SIG-M5 (cell line): ENCODE results near the gene NLGN4X.
"Not testable (repeated sequence)": the region's sequence is repeated elsewhere in the genome, so short reads cannot be mapped to it uniquely, and the experiment has no call there.

Experiments
- DNase-seq: peaks from one replicate; lab custom pipeline; 2025; lab: John Stamatoyannopoulos, UW

Gene NLGN4X

GRCh38 chrX:6005856-6006255 is 222.8 kb downstream of the NLGN4X start:
- no peak for DNase-seq

GRCh38 chrX:6004529-6004928 is 224.1 kb downstream of the NLGN4X start:
- no peak for DNase-seq

GRCh38 chrX:6002056-6002455 is 226.6 kb downstream of the NLGN4X start:
- no peak for DNase-seq

- DNase-seq = no peak
Observed at GRCh38 chrX:5998901-5999300, 229.8 kb downstream of the NLGN4X start.

- DNase-seq = no peak
Observed at GRCh38 chrX:5998456-5998855, 230.2 kb downstream of the NLGN4X start.

- DNase-seq = no peak
Observed at GRCh38 chrX:5991393-5991792, 237.3 kb downstream of the NLGN4X start.

- no peak for DNase-seq
Observed at GRCh38 chrX:5979338-5979737, 249.3 kb downstream of the NLGN4X start.

GRCh38 chrX:5976332-5976731 is 252.3 kb downstream of the NLGN4X start:
- no peak for DNase-seq

- DNase-seq = no peak
Observed at GRCh38 chrX:5971300-5971699, 257.4 kb downstream of the NLGN4X start.

GRCh38 chrX:5965406-5965805 is 263.3 kb downstream of the NLGN4X start:
- no peak for DNase-seq

GRCh38 chrX:5959286-5959685 is 269.4 kb downstream of the NLGN4X start:
- DNase-seq = no peak

GRCh38 chrX:5958523-5958922 is 270.1 kb downstream of the NLGN4X start:
- no peak for DNase-seq

GRCh38 chrX:5957506-5957905 is 271.2 kb downstream of the NLGN4X start:
- no peak for DNase-seq

- DNase-seq = no peak
Observed at GRCh38 chrX:5936438-5936837, 292.2 kb downstream of the NLGN4X start.

- no peak for DNase-seq
Observed at GRCh38 chrX:5928224-5928623, 300.4 kb downstream of the NLGN4X start.

- no peak for DNase-seq
Observed at GRCh38 chrX:5916945-5917344, 311.7 kb downstream of the NLGN4X start.

GRCh38 chrX:5915783-5916182 is 312.9 kb downstream of the NLGN4X start:
- no peak for DNase-seq

GRCh38 chrX:5907207-5907606 is 321.5 kb downstream of the NLGN4X start:
- DNase-seq = no peak

- not testable (repeated sequence) for DNase-seq
Observed at GRCh38 chrX:5903586-5904190, 325.0 kb downstream of the NLGN4X start.

- DNase-seq = no peak
Observed at GRCh38 chrX:5898463-5898862, 330.2 kb downstream of the NLGN4X start.

GRCh38 chrX:5891378-5891777 is 337.3 kb downstream of the NLGN4X start:
- DNase-seq = no peak

GRCh38 chrX:5876984-5877596 is 351.6 kb downstream of the NLGN4X start:
- DNase-seq = no peak

- no peak for DNase-seq
Observed at GRCh38 chrX:5870238-5870637, 358.4 kb downstream of the NLGN4X start.

GRCh38 chrX:5869786-5870185 is 358.9 kb downstream of the NLGN4X start:
- no peak for DNase-seq
